Bronchial epithelial cell (primary cell): Measurements from ENCODE around the gene NLGN1. TPM values are rescaled to one million over a fixed set of nuclear protein-coding genes. Genes with fewer than 3 reads are reported as not detected.

Source experiments
- DNase-seq: peaks from one replicate; pipeline ENCODE4 v3.0.0-alpha.2; 2010; ENCODE audit warnings: low read depth
- FAIRE-seq: peaks from 2 replicates; lab custom pipeline; 2011; peaks lifted over from hg19 to GRCh38; lab: Jason Lieb, UNC
- H3K27me3 ChIP-seq: 2 replicates; pipeline ENCODE4 v1.5.1; 2011; ENCODE audit warnings: low read length; ENCODE audit not compliant: control insufficient read depth, insufficient read depth
- H3K36me3 ChIP-seq: 2 replicates; pipeline ENCODE4 v1.5.1; 2011; ENCODE audit warnings: low read length; ENCODE audit not compliant: control insufficient read depth, insufficient read depth
- H3K4me3 ChIP-seq: 2 replicates; pipeline ENCODE4 v1.5.1; 2011; ENCODE audit warnings: mild to moderate bottlenecking, low read depth, low read length, control low read depth
- CTCF ChIP-seq: IDR thresholded peaks from 2 replicates; pipeline ENCODE4 v1.5.1; 2011; ENCODE audit warnings: mild to moderate bottlenecking, moderate library complexity, low read length, control low read depth, inconsistent platforms; ENCODE audit not compliant: insufficient read depth, severe bottlenecking
- total RNA-seq: library from RNA; depleted of rRNA; stranded (reverse); fragments of >200 nt; gene quantifications from 2 replicates; pipeline ENCODE4 v1.2.1, GENCODE V29; 2014

Gene NLGN1
- total RNA-seq, 1 donor from 2014 or later: under 0.01 TPM

GRCh38 chr3:173838644-173839043, 441.1 kb downstream of the NLGN1 start:
- Histone ChIP-seq H3K36me3 (no peaks in the 10 kb centered on the region), H3K4me3 (no peak overlapping the region), H3K27me3 (no peaks in the 10 kb centered on the region)
- FAIRE-seq (no peak), DNase-seq (no peak)
- TF ChIP-seq CTCF: no peak

GRCh38 chr3:173839859-173840258, 442.3 kb downstream of the NLGN1 start:
- Histone ChIP-seq H3K4me3 (no peak overlapping the region), H3K36me3 (no peaks in the 10 kb centered on the region), H3K27me3 (no peaks in the 10 kb centered on the region)
- TF ChIP-seq CTCF: no peak
- DNase-seq (no peak), FAIRE-seq (no peak)

GRCh38 chr3:173841334-173841733, 443.8 kb downstream of the NLGN1 start:
- no peaks in the 10 kb centered on the region for H3K27me3 ChIP-seq
- FAIRE-seq: no peak
- no peak for TF ChIP-seq CTCF

GRCh38 chr3:173843060-173843459, 445.5 kb downstream of the NLGN1 start:
- no peak for FAIRE-seq
- H3K36me3 ChIP-seq: no peaks in the 10 kb centered on the region

More at GRCh38 chr3:173841334-173841733, 443.8 kb downstream of the NLGN1 start:
- no peaks in the 10 kb centered on the region for H3K36me3 ChIP-seq
- no peak for DNase-seq
- no peak overlapping the region for H3K4me3 ChIP-seq

GRCh38 chr3:173846584-173846983, 449.0 kb downstream of the NLGN1 start:
- Histone ChIP-seq H3K4me3 (no peak overlapping the region), H3K36me3 (no peaks in the 10 kb centered on the region), H3K27me3 (no peaks in the 10 kb centered on the region)
- DNase-seq: no peak
- no peak for FAIRE-seq
- no peak for TF ChIP-seq CTCF

More at GRCh38 chr3:173843060-173843459, 445.5 kb downstream of the NLGN1 start:
- H3K27me3 ChIP-seq: no peaks in the 10 kb centered on the region
- H3K4me3 ChIP-seq: no peak overlapping the region
- no peak for DNase-seq
- no peak for TF ChIP-seq CTCF

- no peaks in the 10 kb centered on the region for H3K36me3 ChIP-seq
- H3K27me3 ChIP-seq: no peaks in the 10 kb centered on the region
- H3K4me3 ChIP-seq: no peak overlapping the region
- no peak for TF ChIP-seq CTCF
- FAIRE-seq (no peak), DNase-seq (no peak)
Observed at GRCh38 chr3:173849489-173849888, 451.9 kb downstream of the NLGN1 start.
